Stimulated activated CD8-positive, alpha-beta memory T cell treated with anti-CD3 and anti-CD28 coated beads, Interleukin-7, amount 100 ng/mL, for 48 hours (primary cell): ENCODE measurements around the gene NOS1AP.
"Not testable (repeated sequence)": the region's sequence is repeated elsewhere in the genome, so short reads cannot be mapped to it uniquely, and the experiment has no call there.

Experiments used
- DNase-seq, 2 donors: peaks; one replicate each; pipeline ENCODE4 v3.0.0-alpha.2; 2020; ENCODE audit warnings: low read depth in 1 of 2; ENCODE audit errors: extremely low read depth in 1 of 2

NOS1AP gene

DNA sequence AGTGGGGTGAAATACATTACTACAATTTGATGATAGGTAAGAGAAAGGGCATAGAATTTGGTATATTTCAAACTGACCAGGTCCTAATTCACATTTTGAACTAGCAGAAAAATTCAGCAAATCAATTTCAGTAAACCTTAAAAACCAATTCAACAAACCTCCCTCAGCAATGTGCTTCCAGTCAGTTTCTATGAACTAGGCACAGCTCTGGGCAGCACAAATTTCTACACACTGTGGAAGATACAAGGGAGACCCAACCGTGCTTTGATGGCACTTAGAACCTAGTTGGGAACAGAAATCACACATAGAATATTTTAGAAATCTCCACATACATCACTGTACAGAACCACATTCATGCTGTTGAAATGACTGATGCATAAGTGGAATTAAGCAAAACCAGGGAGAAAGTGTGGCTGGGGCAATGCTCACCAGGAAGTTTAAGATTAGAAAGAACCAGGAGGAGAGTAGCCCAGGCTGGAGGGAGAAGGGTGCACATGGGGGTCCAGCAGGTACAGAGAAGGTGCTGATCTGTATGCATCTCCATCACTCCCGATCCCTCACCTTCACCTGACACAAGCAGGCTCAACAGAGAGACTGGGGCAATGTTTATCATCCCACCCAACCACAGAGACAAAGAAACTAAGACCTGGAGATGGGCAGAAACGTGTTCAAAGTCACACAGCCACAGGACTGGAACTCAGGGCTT, 326.9 kb downstream of the NOS1AP start:
- no peak for DNase-seq

- no peak for DNase-seq
Measured at GRCh38 chr1:162397039-162397448, 327.6 kb downstream of the NOS1AP start.

GRCh38 chr1:162397943-162398560, 328.6 kb downstream of the NOS1AP start:
- no peak for DNase-seq

DNA sequence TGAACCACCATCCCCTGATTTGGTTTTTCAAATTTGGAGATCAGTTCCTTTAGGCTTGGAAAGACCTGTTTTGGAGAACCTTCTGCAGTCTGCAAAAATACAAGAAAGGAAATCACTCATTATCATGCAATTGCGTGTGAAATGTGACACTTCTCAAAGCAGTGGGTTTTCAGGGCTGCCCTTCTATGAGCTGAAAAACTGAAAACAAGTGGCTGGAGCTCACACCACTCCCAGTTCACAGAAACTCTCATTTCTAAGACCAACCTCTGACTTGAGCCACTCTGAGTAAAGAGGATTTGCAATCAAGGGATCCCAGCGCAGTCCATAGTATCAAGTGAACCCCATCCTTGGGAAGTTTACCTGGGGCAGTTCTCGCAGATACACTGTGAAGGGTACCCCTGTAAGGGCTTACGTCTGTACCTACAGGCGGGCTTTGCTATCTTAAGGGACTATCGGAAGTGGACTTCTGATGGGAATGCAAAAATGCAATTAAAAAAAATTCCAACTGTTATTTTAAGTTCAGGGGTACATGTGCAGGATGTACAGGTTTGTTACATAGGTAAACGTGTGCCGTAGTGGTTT, 329.6 kb downstream of the NOS1AP start:
- DNase-seq, result no peak

- no peak for DNase-seq
Measured at GRCh38 chr1:162400790-162401355, 331.4 kb downstream of the NOS1AP start.

DNA sequence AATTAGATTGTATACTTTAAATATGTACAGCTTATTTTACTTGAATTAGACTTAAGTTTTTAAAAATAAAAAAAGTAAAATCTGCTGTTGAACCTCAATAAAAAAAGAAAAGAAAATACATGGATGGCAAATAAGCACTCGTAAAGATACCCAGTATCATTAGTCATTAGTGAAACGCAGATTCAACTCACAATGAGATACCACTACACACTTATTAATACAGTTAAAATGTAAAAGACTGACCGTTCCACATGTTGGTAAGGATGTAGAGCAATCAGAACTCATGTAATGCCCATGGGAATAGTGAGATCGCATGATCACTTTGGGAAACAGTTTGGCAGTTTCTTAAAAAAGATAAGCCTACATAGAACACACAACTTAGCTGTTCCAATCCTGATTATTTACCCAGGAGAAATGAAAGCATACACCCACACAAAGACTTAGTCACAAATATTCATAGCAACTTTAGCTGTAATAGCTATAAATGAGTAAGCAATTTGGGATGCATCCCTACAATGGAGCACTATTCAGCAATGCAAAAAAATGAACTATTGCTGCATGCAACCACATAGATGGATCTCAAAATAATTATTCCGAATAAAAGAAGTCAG, 335.2 kb downstream of the NOS1AP start:
- no peak for DNase-seq

- DNase-seq, result no peak
Measured at GRCh38 chr1:162405800-162406199, 336.3 kb downstream of the NOS1AP start.

GRCh38 chr1:162406811-162407210, 337.3 kb downstream of the NOS1AP start:
- DNase-seq, result no peak

- DNase-seq, result no peak
Measured at GRCh38 chr1:162407539-162407938, 338.0 kb downstream of the NOS1AP start.

GRCh38 chr1:162412002-162412401, 342.5 kb downstream of the NOS1AP start, which contains the start of gene SH2D1B:
Gene SH2D1B, minus strand, starts transcription at chr1:162412136. Its CDS starts 120 bp downstream, at chr1:162412016.
- no peak for DNase-seq

GRCh38 chr1:162416215-162416614, 346.7 kb downstream of the NOS1AP start:
- DNase-seq, result no peak

GRCh38 chr1:162416909-162417308, 347.4 kb downstream of the NOS1AP start:
- no peak for DNase-seq

DNA sequence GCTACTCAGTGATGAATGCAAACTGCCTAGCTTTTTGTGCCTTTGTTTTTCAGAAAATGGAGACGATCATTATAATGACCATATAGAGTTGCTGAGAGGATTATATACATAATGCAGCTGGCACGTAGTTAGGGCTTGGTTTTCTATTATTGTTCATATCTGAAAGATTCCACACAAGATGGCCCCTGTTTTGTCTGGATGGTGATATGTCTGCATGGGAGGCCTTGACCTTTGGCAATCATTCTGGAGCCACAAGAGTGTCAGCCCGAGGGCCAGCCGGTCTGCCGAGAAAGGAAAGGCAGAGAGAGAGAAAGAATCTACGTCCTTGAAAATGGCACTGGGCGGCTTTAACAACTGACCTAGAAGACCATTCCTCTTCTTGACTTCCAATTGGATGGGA, 348.2 kb downstream of the NOS1AP start:
- DNase-seq, result no peak

DNA sequence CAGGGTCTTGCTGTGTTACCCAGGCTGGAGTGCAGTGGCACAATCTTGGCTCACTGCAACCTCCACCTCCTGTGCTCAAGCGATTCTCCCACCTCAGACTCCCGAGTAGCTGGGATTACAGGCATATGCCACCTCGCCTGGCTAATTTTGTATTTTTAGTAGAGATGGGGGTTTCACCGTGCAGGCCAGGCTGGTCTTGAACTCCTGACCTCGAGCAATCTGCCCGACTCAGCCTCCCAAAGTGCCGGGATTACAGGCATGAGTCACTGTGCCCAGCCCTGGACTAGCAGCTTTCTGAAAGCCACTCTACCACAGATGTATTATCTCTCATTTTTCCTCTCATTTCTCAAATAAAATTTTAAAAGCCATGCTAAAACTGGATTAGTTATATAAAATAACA, 349.1 kb downstream of the NOS1AP start:
- DNase-seq, result not testable (repeated sequence)

- DNase-seq, result not testable (repeated sequence)
Measured at GRCh38 chr1:162419450-162419931, 350.0 kb downstream of the NOS1AP start.
